Esophagus (tissue), 2 donors: ENCODE data around the gene NOX5. TPM values are rescaled to one million over a fixed set of nuclear protein-coding genes. Genes with fewer than 3 reads are reported as not detected.

Source experiments
- H3K27ac ChIP-seq, 2 donors: one replicate each; pipeline ENCODE4 v1.5.1; 2013; ENCODE audit warnings: low read depth in 2 of 2, mild to moderate bottlenecking in 2 of 2, inconsistent platforms in 1 of 2, low read length in 1 of 2, moderate library complexity in 1 of 2
- H3K27me3 ChIP-seq, 2 donors: one replicate each; pipeline ENCODE4 v1.6.1; 2013; ENCODE audit warnings: low read length in 2 of 2, control low read depth in 1 of 2, mild to moderate bottlenecking in 1 of 2; ENCODE audit not compliant: insufficient read depth in 2 of 2, control insufficient read depth in 1 of 2
- H3K36me3 ChIP-seq, 2 donors: one replicate each; pipeline ENCODE4 v1.6.1; 2013; ENCODE audit warnings: low read length in 1 of 2; ENCODE audit not compliant: control insufficient read depth in 2 of 2, insufficient read depth in 2 of 2
- H3K4me1 ChIP-seq, 2 donors: one replicate each; pipeline ENCODE4 v1.6.1; 2013; ENCODE audit warnings: low read length in 1 of 2; ENCODE audit not compliant: control insufficient read depth in 2 of 2, insufficient read depth in 2 of 2
- H3K4me3 ChIP-seq, 2 donors: one replicate each; pipeline ENCODE4 v1.5.1; 2013; ENCODE audit warnings: low read length in 2 of 2, mild to moderate bottlenecking in 2 of 2, low read depth in 1 of 2, moderate library complexity in 1 of 2
- H3K9me3 ChIP-seq, 2 donors: one replicate each; pipeline ENCODE4 v1.6.1; 2013; ENCODE audit warnings: mild to moderate bottlenecking in 2 of 2, low read depth in 1 of 2, low read length in 1 of 2, moderate library complexity in 1 of 2; ENCODE audit not compliant: control insufficient read depth in 2 of 2, insufficient read depth in 1 of 2
- WGBS, 2 donors: extraction: QIAGEN DNeasy Blood & Tissue Kit; methylation state at CpG; one replicate each; pipeline ENCODE4 v1.1.7; 2013; 5-methylcytosine and 5-hydroxymethylcytosine counted together
- polyA plus RNA-seq, 2 donors: library from polyadenylated mRNA; stranded (reverse); fragments of 200-250 nt; gene quantifications; one replicate each; pipeline ENCODE4 v1.2.3, GENCODE V29; 2013
- donor health status: healthy with polysubstance abuse.
- donor health status: Bipolar disorder and iron deficiency.

The NOX5 gene
- polyA plus RNA-seq, 2 donors = 0.26 to 0.29 TPM

- H3K27ac ChIP-seq = no peak overlapping the region
- no peak overlapping the region for H3K4me3 ChIP-seq
- no peaks in the 10 kb centered on the region for H3K9me3 ChIP-seq
- H3K4me1 ChIP-seq = peaks cover 4 to 21% of the 10 kb centered on the region in 2 donors
- H3K27me3 ChIP-seq = no peaks in the 10 kb centered on the region
- 71 to 74% methylated on average over 2 of the region's 2 CpGs for WGBS, 2 donors
- H3K36me3 ChIP-seq = no peaks in the 10 kb centered on the region
Measured at GRCh38 chr15:69096626-69097025, 82.1 kb downstream of the NOX5 start.

- WGBS, 2 donors = 91 to 92% methylated on average over 7 of the region's 7 CpGs
Measured at GRCh38 chr15:69098771-69099170, 84.3 kb downstream of the NOX5 start.

GRCh38 chr15:69099941-69100340, 85.4 kb downstream of the NOX5 start:
- no peaks in the 10 kb centered on the region for H3K9me3 ChIP-seq
- no peaks in the 10 kb centered on the region for H3K36me3 ChIP-seq
- 69 to 76% methylated on average over 5 of the region's 5 CpGs for WGBS, 2 donors
- no peaks in the 10 kb centered on the region for H3K27me3 ChIP-seq
- no peak overlapping the region for H3K27ac ChIP-seq
- peaks cover 4 to 14% of the 10 kb centered on the region in 2 donors for H3K4me1 ChIP-seq
- H3K4me3 ChIP-seq = no peak overlapping the region

More at GRCh38 chr15:69098771-69099170, 84.3 kb downstream of the NOX5 start:
- Histone ChIP-seq H3K27me3 (no peaks in the 10 kb centered on the region), H3K4me3 (no peak overlapping the region), H3K4me1 (peaks cover 4 to 18% of the 10 kb centered on the region in 2 donors), H3K27ac (no peak overlapping the region), H3K9me3 (no peaks in the 10 kb centered on the region), H3K36me3 (no peaks in the 10 kb centered on the region)

GRCh38 chr15:69100821-69101220, 86.3 kb downstream of the NOX5 start:
- H3K9me3 ChIP-seq = no peaks in the 10 kb centered on the region
- 53 to 69% methylated on average over 2 of the region's 2 CpGs for WGBS, 2 donors
- no peak overlapping the region for H3K27ac ChIP-seq

GRCh38 chr15:69104050-69104750, 89.7 kb downstream of the NOX5 start:
- peaks cover 0 to 9% of the 10 kb centered on the region in 2 donors for H3K4me1 ChIP-seq
- H3K36me3 ChIP-seq = no peaks in the 10 kb centered on the region
- no peaks in the 10 kb centered on the region for H3K27me3 ChIP-seq
- no peak overlapping the region for H3K4me3 ChIP-seq
- 75 to 81% methylated on average over 12 of the region's 12 CpGs for WGBS, 2 donors
- no peak overlapping the region for H3K27ac ChIP-seq
- H3K9me3 ChIP-seq = no peaks in the 10 kb centered on the region

More at GRCh38 chr15:69100821-69101220, 86.3 kb downstream of the NOX5 start:
- Histone ChIP-seq H3K4me3 (no peak overlapping the region), H3K4me1 (peaks cover 0 to 9% of the 10 kb centered on the region in 2 donors), H3K27me3 (no peaks in the 10 kb centered on the region), H3K36me3 (no peaks in the 10 kb centered on the region)

- 85 to 92% methylated on average over 3 of the region's 3 CpGs for WGBS, 2 donors
- Histone ChIP-seq H3K27me3 (no peaks in the 10 kb centered on the region), H3K27ac (no peak overlapping the region), H3K4me3 (no peak overlapping the region), H3K9me3 (no peaks in the 10 kb centered on the region), H3K36me3 (no peaks in the 10 kb centered on the region), H3K4me1 (peaks cover 0 to 8% of the 10 kb centered on the region in 2 donors)
Measured at GRCh38 chr15:69105451-69105985, 91.0 kb downstream of the NOX5 start.

GRCh38 chr15:69107025-69107620, 92.6 kb downstream of the NOX5 start:
- Histone ChIP-seq H3K4me1 (no peaks in the 10 kb centered on the region), H3K4me3 (no peak overlapping the region), H3K27me3 (no peaks in the 10 kb centered on the region), H3K9me3 (no peaks in the 10 kb centered on the region), H3K36me3 (no peaks in the 10 kb centered on the region), H3K27ac (no peak overlapping the region)
- WGBS, 2 donors = 67 to 68% methylated on average over 4 of the region's 4 CpGs

Other genes with a start within 250 kb of the NOX5 start
- gene ANP32A, start 193.8 kb upstream of the NOX5 start, polyA plus RNA-seq = 10 to 100 TPM; 45.5 to 51.7 TPM
- gene SPESP1, start 84.2 kb upstream of the NOX5 start, polyA plus RNA-seq = 1 to 10 TPM; 1.1 to 1.2 TPM
- 10 to 100 TPM in 1 of 2 donors, 1 to 10 TPM in 1; 9.9 to 13.0 TPM for gene GLCE, start 145.9 kb downstream of the NOX5 start, polyA plus RNA-seq